ENCODE data around the gene EFNA1. TPM values are rescaled to one million over a fixed set of nuclear protein-coding genes. Genes with fewer than 3 reads are reported as not detected.

Gene EFNA1
- total and polyA plus RNA-seq, 2 of the 8 experiments (the other 6 are each of a cell fraction or from before 2014, with no cell fraction given): 4.9 to 14.6 TPM

GRCh38 chr1:155183775-155184221, 56.1 kb downstream of the EFNA1 start:
- Histone ChIP-seq H3K9ac (replicated peaks in 1 of 4; ENCODE audit: extremely low read depth in 1 of 4, low read depth in 3 of 4, low read length in 3 of 4) (no peak overlapping the region), H2AK5ac (ENCODE audit: low read depth, low read length) (no peak overlapping the region), H3K27me3 (replicated peaks in 1 of 4; ENCODE audit: control insufficient read depth in 3 of 4, extremely low read depth in 1 of 4, insufficient read depth in 3 of 4, low read length in 3 of 4) (no peaks in the 10 kb centered on the region), H3K4ac (replicated peaks; ENCODE audit: insufficient read length, low read depth, low read length) (no peak overlapping the region), H3K23ac (ENCODE audit: insufficient read length) (no peak overlapping the region), H4K91ac (replicated peaks; ENCODE audit: insufficient read length, low read length) (no peak overlapping the region), H2BK120ac (replicated peaks; ENCODE audit: low read depth, low read length) (no peak overlapping the region), H3K56ac (replicated peaks; ENCODE audit: insufficient read length, low read depth, low read length) (no peak overlapping the region), H4K8ac (ENCODE audit: extremely low read depth, insufficient read depth, low read length) (no peak overlapping the region; the same call in 1 of the 2 replicates), H4K5ac (ENCODE audit: insufficient read length, low read depth, low read length) (no peak overlapping the region), H3K23me2 (ENCODE audit: low read depth, low read length) (no peaks in the 10 kb centered on the region; the same call in 1 of the 2 replicates), H2AFZ (ENCODE audit: low read length) (no peak overlapping the region), H3K79me1 (ENCODE audit: low read depth, low read length) (no peaks in the 10 kb centered on the region), H4K20me1 (replicated peaks in 1 of 2; ENCODE audit: control insufficient read depth in 1 of 2, insufficient read depth in 2 of 2, low read length in 2 of 2) (peaks cover 0 to 5% of the 10 kb centered on the region in 2 experiments), H3K9me3 (ENCODE audit: insufficient read depth in 2 of 2, low read depth in 1 of 2, low read length in 1 of 2) (no peaks in the 10 kb centered on the region), H3K27ac (ENCODE audit: low read depth, low read length) (no peak overlapping the region), H2BK5ac (ENCODE audit: low read depth, low read length) (no peak overlapping the region), H3K14ac (ENCODE audit: insufficient read length) (no peak overlapping the region), H3K18ac (ENCODE audit: extremely low read depth, low read length) (no peak overlapping the region), H2BK15ac (ENCODE audit: low read length) (no peak overlapping the region), H3K36me3 (ENCODE audit: control insufficient read depth in 2 of 4, insufficient read depth in 4 of 4, low read length in 3 of 4) (peaks cover under 1 to 28% (median 17%) of the 10 kb centered on the region in 4 experiments; a peak in 7 of 8 replicates), H3K4me3 (ENCODE audit: extremely low read depth in 1 of 4, insufficient read depth in 2 of 4, low read depth in 3 of 4, low read length in 4 of 4) (no peak overlapping the region), H2BK20ac (ENCODE audit: low read length) (no peak overlapping the region), H3K4me2 (ENCODE audit: insufficient read depth in 1 of 2, low read depth in 2 of 2, low read length in 2 of 2) (no peak overlapping the region), H3K79me2 (ENCODE audit: control insufficient read depth in 1 of 2, insufficient read depth in 2 of 2, low read length in 2 of 2) (no peaks in the 10 kb centered on the region), H2BK12ac (ENCODE audit: low read depth, low read length) (no peak overlapping the region), H3K4me1 (replicated peaks in 1 of 4; ENCODE audit: control insufficient read depth in 3 of 4, insufficient read depth in 4 of 4, low read length in 3 of 4) (peaks cover 4 to 20% (median 11%) of the 10 kb centered on the region in 4 experiments)
- CTCF ChIA-PET (ENCODE audit: partially characterized antibody): interaction anchor here (0.9 to 6.1 kb wide), 4 partner anchors 9 to 122 kb away, joined by 3 to 38 read pairs (median 8); no protein-coding TSS in a partner anchor
- WGBS, 2 experiments (ENCODE audit: extremely low coverage in 1 of 2, insufficient coverage in 1 of 2, insufficient read length in 1 of 2, insufficient replicate concordance in 2 of 2, low coverage in 1 of 2, low lambda C conversion rate in 2 of 2, missing lambda C conversion rate in 1 of 2): 93% methylated on average over 16 of the region's 20 CpGs; no CpG with 5 or more reads in 1 of the 2 experiments
- POLR2A ChIA-PET (ENCODE audit: partially characterized antibody): interaction anchor here (5.6 to 20.5 kb wide), 2 partner anchors 10 to 17 kb away, joined by 58 to 512 read pairs; partner anchors contain the start of genes KRTCAP2, MTX1, THBS3 and TRIM46
- TF ChIP-seq BRCA1 (IDR thresholded peaks at IDR 0.05; ENCODE audit: low read depth, low read length) (no peak), NRF1 (IDR thresholded peaks at IDR 0.05; ENCODE audit: low read depth, low read length) (no peak), CREB1 (IDR thresholded peaks at IDR 0.05) (no peak), SP1 (IDR thresholded peaks at IDR 0.05; ENCODE audit: low read depth, low read length) (no peak), ZNF274 (IDR thresholded peaks at IDR 0.05; ENCODE audit: borderline replicate concordance, extremely low read depth, low read length) (no peak)
- FAIRE-seq (no peak), DNase-seq (ENCODE audit: low read depth in 1 of 2, low spot score in 2 of 2) (no peak)

Data from H1 (cell line).